OCI-LY3 (cell line): ENCODE results near the gene SOAT1.

Source experiments
- EZH2phosphoT487 ChIP-seq: fragments of 200-600 bp; shearing (Covaris generic); IDR thresholded peaks from 2 replicates; pipeline ENCODE4 v1.6.1; 2018; ENCODE audit warnings: antibody characterized with exemption, mixed run types, low read depth
- TF ChIP-seq, protein P1 (sequence below): fragments of 200-600, 300-600 bp; sonication (generic); IDR thresholded peaks from 2 replicates; pipeline ENCODE4 v1.5.1; 2014; ENCODE audit warnings: antibody characterized with exemption, low read length, low read depth

DNA sequence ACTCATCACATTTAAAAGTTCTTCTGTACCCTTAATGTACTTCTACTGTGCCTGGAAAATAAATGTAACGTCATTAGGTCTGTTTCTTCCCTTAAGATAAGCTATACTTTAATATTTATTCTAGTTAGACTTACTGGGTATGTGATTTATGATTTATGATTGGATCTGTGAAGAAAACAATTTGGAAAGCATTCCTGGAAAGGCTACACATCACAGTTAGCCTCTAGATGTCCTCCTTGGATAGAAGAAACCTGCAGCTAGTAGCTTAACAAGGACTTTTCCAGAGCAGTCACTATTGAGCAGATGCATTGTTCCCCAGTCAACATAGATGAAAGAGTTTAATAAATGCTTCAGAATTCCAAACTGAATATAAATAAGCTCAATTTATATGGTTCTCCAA, 41.9 kb upstream of the SOAT1 start:
- TF ChIP-seq, protein P1, sequence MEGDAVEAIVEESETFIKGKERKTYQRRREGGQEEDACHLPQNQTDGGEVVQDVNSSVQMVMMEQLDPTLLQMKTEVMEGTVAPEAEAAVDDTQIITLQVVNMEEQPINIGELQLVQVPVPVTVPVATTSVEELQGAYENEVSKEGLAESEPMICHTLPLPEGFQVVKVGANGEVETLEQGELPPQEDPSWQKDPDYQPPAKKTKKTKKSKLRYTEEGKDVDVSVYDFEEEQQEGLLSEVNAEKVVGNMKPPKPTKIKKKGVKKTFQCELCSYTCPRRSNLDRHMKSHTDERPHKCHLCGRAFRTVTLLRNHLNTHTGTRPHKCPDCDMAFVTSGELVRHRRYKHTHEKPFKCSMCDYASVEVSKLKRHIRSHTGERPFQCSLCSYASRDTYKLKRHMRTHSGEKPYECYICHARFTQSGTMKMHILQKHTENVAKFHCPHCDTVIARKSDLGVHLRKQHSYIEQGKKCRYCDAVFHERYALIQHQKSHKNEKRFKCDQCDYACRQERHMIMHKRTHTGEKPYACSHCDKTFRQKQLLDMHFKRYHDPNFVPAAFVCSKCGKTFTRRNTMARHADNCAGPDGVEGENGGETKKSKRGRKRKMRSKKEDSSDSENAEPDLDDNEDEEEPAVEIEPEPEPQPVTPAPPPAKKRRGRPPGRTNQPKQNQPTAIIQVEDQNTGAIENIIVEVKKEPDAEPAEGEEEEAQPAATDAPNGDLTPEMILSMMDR = peak; percentile 51
- TF ChIP-seq EZH2phosphoT487 = no peak
